NCI-H146 treated with DMSO at 0.1 percent for 48 hours (cell line): ENCODE data around the gene ZNF106.

Source experiments
- DNase-seq: peaks from one replicate; lab custom pipeline; 2025; ENCODE audit not compliant: unreplicated experiment; lab: John Stamatoyannopoulos, UW

The ZNF106 gene

GRCh38 chr15:42373274-42373673 is 117.7 kb downstream of the ZNF106 start:
- DNase-seq = no peak

GRCh38 chr15:42371096-42371495 is 119.8 kb downstream of the ZNF106 start:
- no peak for DNase-seq

GRCh38 chr15:42368096-42368495 is 122.8 kb downstream of the ZNF106 start:
- DNase-seq = no peak

GRCh38 chr15:42367041-42367440 is 123.9 kb downstream of the ZNF106 start:
- DNase-seq = no peak

GRCh38 chr15:42365921-42366550 is 124.9 kb downstream of the ZNF106 start:
- no peak for DNase-seq

GRCh38 chr15:42364529-42364928 is 126.4 kb downstream of the ZNF106 start:
- DNase-seq = no peak

- DNase-seq = no peak
Observed at GRCh38 chr15:42363942-42364341, 127.0 kb downstream of the ZNF106 start.

GRCh38 chr15:42363487-42363886 is 127.5 kb downstream of the ZNF106 start:
- DNase-seq = no peak
